ENCODE measurements around the gene SPDYE2.
"Not testable (repeated sequence)": the region's sequence is repeated elsewhere in the genome, so short reads cannot be mapped to it uniquely, and the experiment has no call there.

The SPDYE2 gene

DNA sequence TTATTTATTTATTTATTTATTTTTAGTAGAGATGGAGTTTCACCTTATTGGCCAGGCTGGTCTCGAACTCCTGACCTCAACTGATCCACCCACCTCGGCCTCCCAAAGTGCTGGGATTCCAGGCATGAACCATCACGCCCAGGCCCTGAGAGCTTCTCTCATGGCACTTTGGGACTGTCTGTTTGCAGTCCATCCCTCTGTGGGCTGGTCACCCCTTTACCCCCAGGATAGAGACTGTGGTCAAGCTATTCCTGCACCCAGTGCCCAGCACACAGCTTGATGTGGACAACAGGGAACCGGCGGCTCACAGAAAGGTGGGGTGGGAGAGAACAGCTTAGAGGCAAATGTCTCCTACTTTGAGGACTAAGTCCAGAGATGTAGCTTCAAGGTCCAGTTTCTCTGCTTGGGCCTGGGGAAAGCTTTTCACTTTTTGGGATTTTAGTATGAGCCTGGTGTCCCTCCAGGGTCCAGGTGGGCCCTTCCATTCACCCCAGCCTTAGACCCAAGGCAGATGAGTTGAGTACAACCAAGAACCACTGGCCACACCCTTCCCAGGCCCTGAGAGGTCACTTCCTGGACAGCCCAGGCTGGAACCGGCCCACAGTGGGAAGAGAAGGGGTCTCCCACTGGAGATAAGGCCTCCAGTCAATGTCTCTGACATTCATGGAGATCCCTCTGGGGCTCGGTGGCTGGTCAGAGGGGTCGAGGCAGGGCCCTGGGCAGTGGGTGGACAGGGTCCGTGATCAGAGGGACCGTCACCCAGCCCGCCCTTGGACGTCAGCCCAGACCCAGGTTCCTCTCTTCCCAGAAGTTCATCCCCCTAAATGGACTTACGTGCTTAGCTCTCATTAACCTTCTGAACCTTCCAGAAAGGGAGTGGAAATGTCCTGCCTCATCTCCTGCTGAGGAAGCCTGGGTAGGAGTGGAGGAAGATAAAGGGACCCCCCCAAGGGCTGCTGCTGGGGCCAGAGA, 22.9 kb upstream of the SPDYE2 start:
- DNase-seq (ENCODE audit: low read depth); in situ Hi-C loops (cut with HindIII; ENCODE audit: low sequenced_read_pairs): not testable (repeated sequence)

DNA sequence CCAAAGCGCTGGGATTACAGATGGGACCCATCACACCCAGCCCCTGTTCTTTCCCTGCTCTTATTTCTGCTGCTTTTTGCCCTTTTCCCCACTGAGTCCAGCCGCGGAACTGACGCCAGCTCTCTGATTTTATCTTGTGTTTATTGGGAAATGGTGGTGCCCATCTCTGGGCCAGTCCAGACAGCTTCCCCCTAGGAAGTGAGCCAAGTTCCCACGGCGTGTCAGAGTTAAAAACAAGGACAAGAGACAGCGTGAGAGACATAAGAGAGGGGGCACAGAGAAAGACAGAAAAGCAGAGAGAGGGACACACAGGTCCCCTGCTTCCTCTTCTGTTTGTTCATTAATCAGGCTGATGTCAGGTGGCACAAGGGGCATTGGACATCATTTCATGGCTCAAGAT, 19.4 kb upstream of the SPDYE2 start:
- in situ Hi-C loops (cut with HindIII; ENCODE audit: low sequenced_read_pairs); H3K4me3 ChIP-seq (ENCODE audit: low read depth, low read length); DNase-seq (ENCODE audit: low read depth): not testable (repeated sequence)

More for the DNA sequence above, 22.9 kb upstream of the SPDYE2 start:
- H3K4me3 ChIP-seq (ENCODE audit: low read depth, low read length) = not testable (repeated sequence)

GRCh38 chr7:102532127-102532526, 18.9 kb upstream of the SPDYE2 start:
- H3K4me3 ChIP-seq (ENCODE audit: low read depth, low read length); in situ Hi-C loops (cut with HindIII; ENCODE audit: low sequenced_read_pairs); DNase-seq (ENCODE audit: low read depth): not testable (repeated sequence)

- H3K4me3 ChIP-seq (ENCODE audit: low read depth, low read length); in situ Hi-C loops (cut with HindIII; ENCODE audit: low sequenced_read_pairs); DNase-seq (ENCODE audit: low read depth): not testable (repeated sequence)
Observed at GRCh38 chr7:102535062-102535615, 15.9 kb upstream of the SPDYE2 start.

GRCh38 chr7:102540604-102541003, 10.4 kb upstream of the SPDYE2 start:
- in situ Hi-C loops (cut with HindIII; ENCODE audit: low sequenced_read_pairs); DNase-seq (ENCODE audit: low read depth); H3K4me3 ChIP-seq (ENCODE audit: low read depth, low read length): not testable (repeated sequence)

GRCh38 chr7:102542083-102542482, 8.9 kb upstream of the SPDYE2 start:
- H3K4me3 ChIP-seq (ENCODE audit: low read depth, low read length); DNase-seq (ENCODE audit: low read depth); in situ Hi-C loops (cut with HindIII; ENCODE audit: low sequenced_read_pairs): not testable (repeated sequence)

DNA sequence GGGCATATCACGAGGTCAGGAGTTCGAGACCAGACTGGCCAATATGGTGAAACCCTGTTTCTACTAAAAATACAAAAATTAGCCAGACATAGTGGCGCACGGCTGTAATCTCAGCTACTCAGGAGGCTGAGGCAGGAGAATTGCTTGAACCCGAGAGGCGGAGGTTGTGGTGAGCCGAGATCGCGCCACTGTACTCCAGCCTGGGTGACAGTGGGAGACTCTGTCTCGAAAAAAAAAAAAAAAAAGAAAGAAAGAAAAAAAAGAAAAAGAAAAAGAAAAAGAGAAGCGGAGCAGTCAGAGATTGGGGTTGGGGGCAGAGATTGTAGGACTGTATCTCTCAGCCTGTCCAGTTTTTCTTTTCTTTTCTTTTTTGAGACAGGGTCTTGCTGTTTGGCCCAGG, 8.3 kb upstream of the SPDYE2 start:
- DNase-seq (ENCODE audit: low read depth); H3K4me3 ChIP-seq (ENCODE audit: low read depth, low read length); in situ Hi-C loops (cut with HindIII; ENCODE audit: low sequenced_read_pairs): not testable (repeated sequence)

- H3K4me3 ChIP-seq (ENCODE audit: low read depth, low read length); in situ Hi-C loops (cut with HindIII; ENCODE audit: low sequenced_read_pairs); DNase-seq (ENCODE audit: low read depth): not testable (repeated sequence)
Observed at GRCh38 chr7:102543596-102543995, 7.4 kb upstream of the SPDYE2 start, which contains the start of gene UPK3BL2. Gene UPK3BL2, minus strand, starts transcription at chr7:102543696. Its CDS starts 60 bp downstream, at chr7:102543636.

- in situ Hi-C loops (cut with HindIII; ENCODE audit: low sequenced_read_pairs); H3K4me3 ChIP-seq (ENCODE audit: low read depth, low read length); DNase-seq (ENCODE audit: low read depth): not testable (repeated sequence)
Observed at GRCh38 chr7:102544372-102544771, 6.7 kb upstream of the SPDYE2 start.

- in situ Hi-C loops (cut with HindIII; ENCODE audit: low sequenced_read_pairs); DNase-seq (ENCODE audit: low read depth); H3K4me3 ChIP-seq (ENCODE audit: low read depth, low read length): not testable (repeated sequence)
Observed at GRCh38 chr7:102545288-102545687, 5.7 kb upstream of the SPDYE2 start.

- H3K4me3 ChIP-seq (ENCODE audit: low read depth, low read length); in situ Hi-C loops (cut with HindIII; ENCODE audit: low sequenced_read_pairs); DNase-seq (ENCODE audit: low read depth): not testable (repeated sequence)
Observed at GRCh38 chr7:102546353-102546752, 4.7 kb upstream of the SPDYE2 start.

GRCh38 chr7:102568620-102569019, 17.6 kb downstream of the SPDYE2 start:
- H3K4me3 ChIP-seq (ENCODE audit: low read depth, low read length); DNase-seq (ENCODE audit: low read depth); in situ Hi-C loops (cut with HindIII; ENCODE audit: low sequenced_read_pairs): not testable (repeated sequence)
